HG03469 (cell line): ENCODE results near the gene MYO3B.

Experiments
- ATAC-seq: cut with Tn5 transposase; IDR thresholded peaks from one replicate; pipeline ENCODE4 v1.9.1; 2021; ENCODE audit warnings: mild to moderate bottlenecking, moderate library complexity, moderate number of reproducible peaks; ENCODE audit not compliant: unreplicated experiment

The MYO3B gene

DNA sequence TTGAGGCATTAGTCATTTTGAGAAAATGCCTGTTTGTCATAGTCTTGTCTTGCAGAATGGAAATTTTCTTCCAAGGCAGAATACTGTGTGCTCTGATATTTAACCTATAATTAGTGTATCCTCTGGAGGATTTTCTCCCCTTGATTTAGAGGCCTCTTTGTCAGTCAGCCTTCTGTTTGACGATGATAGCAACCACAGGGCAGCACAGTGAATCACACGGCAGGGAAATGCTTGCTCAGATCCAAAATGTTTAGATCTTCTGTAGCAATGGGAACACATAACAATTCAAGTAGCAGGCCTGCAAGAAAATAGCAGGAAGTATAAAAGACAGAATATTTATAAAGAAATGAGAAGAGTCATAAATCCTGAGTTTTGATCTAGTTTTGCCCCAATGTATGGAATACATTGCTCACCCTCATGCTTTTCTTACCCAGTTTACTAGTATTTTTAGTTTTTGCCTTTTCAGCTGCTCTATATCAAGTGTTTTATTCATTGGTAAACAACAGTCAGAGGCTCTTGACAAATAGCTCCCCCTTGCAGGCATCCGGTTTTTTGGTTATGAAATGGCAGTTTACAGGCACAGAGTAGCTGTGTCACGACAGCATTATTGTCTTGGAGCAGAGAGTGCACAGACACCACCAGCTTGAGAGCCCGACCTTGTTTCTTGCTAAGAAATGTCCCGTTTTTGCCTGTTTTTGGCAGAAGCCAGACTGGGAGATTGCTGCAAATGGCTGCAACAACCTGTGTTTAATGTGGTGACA, 185.1 kb downstream of the MYO3B start:
- ATAC-seq = no peak

DNA sequence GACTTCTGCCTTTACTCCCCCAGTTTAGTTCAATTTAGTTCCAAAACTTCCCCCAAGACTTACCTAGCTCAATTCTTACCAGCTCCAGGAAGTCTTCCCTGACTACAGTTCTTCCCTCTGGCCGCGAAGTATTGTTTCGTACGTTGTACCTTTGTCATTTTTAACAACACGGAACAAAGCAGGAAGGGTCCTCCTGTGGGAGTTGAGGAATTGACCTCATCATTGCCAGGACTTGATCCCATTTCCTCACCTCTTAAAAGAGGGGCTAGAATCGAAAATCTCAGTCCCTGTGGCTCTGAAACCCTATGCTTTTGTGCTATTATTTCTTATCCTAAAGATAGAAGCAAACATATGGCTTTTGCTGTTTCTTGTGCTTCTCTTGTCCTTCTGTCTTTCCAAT, 187.1 kb downstream of the MYO3B start:
- no peak for ATAC-seq

DNA sequence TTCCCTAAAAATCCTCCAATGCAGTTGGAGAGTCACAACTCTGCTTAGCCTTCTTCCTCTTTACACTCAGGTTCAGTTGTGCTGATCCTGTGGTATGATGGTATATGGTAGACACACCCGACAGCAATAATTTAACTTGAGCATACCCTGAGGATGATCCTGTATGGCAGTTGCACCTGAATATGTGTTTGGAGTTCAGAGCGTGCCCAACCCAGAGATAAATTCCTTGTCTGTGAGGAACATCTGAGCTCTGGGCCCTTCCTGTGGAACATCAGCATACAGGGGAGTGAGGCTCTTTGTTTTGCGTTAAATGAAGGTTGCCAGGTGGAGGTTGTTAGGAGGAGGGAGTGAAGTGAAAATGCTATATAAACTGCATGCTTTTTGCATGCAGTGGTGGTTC, 187.7 kb downstream of the MYO3B start:
- ATAC-seq = no peak

DNA sequence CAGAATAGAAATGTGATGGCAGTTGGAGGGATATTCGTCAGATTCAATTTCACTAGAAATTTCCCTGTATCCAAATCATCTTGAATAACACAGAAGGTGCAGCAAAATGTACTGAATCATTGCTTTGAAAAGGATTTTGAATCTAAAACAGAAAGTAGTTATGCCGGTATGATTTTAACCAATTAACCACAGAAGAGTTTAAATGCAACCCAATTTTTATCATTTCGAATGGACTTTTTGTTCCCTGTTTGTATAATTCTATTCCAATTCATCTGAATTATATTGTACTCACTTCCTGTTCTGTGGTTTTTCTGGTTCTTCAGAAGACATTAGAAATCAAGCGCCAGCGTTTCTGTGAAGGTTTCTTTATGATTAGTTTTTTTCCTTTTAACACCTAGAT, 190.4 kb downstream of the MYO3B start:
- no peak for ATAC-seq

DNA sequence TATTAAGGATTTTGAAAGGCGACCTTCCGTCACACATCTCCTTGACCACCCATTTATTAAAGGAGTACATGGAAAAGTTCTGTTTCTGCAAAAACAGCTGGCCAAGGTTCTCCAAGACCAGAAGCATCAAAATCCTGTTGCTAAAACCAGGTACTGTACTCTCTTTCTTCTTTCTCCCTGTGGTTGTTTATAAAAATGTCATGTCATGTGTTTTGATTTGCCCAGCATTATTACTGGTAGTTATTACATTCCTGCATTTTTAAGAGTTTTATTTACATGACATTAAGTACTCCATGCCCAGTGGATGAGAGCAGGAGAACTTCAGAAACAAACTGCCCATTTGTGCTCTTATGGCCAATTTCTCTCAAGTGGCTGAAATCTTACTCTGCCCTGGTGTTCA, 191.3 kb downstream of the MYO3B start:
- no peak for ATAC-seq

DNA sequence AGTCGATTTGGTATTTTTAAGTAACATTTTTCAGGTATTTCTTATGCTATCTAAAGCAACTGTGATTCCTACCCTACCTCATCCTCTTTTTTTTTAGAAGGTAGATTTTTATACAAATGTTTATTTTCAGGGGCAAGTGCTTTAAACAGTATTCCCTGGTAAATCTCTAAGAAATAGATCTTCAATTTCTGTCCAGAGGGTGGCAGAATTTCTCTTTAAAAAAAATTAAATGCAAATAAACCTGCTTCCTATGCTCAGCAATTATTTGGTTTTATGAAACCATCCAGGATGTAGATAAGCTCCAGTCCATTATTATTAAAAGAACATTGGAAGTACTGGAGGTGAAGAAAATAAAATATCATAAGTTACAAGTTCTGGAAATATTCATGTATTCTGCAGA, 191.9 kb downstream of the MYO3B start:
- no peak for ATAC-seq

DNA sequence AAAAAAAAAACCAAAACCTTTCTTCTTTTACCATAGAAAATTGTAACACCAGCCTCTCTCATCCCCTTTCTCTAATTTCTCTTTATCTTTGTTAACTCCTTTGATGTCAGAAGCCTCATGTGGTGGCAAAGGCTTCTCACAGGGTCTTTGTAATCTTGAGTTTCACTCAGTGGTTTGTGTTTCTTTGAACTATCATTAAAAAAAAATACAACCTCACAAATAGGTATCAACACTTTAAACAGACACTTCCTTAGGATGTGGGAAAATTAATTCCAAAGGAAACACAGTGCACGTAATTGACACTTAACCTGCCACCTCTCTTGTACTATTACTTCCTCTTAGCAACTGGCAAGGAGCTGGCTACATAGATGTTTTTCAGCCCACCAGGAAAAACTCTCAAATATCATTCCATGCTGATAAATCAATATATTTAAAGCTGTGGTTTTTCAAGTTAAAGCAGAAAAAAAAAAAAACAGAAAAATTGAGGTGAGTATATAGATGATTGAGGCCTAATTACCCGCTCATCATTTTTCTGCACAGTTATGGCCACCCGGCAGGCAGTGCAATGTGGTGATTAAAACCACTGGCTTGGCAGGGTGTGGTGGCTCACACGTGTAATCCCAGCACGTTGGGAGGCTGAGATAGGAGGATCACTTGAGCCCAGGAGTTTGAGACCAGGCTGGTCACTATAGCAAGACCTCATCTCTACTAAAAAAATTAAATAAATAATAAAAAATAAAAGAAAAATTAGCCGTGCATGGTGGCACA, 193.5 kb downstream of the MYO3B start:
- ATAC-seq = no peak

DNA sequence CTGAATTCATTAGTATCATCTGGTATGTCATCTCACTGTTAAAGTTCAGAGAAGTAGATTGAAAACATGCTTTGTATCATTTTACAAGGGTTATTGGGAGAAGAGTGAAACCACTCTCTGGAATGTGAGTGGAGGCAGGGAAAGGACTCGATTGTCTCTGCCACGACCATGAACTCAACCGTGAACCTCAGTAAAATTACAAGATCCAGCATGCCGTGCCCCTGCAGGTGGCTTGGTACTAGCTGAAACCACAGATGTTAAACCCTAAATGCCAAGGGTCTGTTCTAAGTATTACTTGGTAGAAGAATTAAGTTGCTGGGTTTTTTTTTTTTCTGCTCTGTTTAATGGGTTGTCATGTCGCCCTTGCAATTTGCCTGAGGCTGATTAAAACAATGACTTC, 197.2 kb downstream of the MYO3B start:
- ATAC-seq = no peak

DNA sequence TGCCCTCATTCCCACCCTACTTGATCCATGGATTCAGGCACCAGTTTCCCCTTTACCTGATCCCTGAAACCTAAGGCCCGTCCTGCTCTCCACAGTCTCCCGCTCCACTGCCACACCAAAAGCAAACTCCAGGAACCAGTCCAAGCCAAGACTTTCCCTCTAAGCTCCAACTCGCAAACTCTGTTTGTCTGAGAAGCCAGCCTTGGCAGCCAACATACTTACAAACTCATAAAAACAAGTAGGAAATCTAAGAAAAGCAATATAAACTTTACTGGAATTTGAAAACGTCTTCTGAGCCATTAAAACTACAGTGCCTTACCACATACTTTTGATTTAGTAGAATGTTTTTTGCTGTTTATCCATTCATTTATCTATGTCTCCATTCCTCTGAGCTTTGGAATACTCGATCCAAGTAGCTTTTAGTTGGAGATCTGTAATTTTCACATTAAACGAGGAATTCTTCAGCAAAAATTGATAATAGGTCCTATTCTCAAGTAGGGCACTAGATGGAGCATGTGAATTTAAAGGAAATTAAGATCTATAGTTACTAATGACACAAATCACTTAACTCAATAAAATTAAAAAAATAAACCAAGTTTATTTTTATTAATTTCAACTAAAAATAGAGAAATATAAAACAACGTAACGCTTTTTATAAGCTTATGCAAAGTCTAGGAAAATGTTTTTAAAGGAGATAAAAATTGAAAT, 199.7 kb downstream of the MYO3B start:
- ATAC-seq = no peak

DNA sequence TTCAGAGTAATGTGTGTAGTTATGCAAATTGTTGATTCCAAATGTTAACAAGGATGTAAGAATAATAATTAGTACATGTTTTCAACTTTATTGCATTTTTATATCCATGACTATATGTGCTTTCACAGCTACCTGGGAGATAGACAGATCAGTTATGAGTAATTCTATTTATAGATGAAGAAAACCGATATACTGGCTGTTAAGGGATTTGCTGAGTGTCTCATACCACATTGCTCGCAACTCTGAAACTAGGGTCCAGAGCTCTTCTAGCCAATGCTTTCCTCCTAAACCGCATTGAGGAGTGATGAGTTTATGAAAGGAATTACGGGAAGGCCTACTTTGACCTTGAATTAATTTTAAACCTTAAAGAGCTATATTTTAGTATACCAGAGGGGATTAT, 202.3 kb downstream of the MYO3B start:
- ATAC-seq = no peak

DNA sequence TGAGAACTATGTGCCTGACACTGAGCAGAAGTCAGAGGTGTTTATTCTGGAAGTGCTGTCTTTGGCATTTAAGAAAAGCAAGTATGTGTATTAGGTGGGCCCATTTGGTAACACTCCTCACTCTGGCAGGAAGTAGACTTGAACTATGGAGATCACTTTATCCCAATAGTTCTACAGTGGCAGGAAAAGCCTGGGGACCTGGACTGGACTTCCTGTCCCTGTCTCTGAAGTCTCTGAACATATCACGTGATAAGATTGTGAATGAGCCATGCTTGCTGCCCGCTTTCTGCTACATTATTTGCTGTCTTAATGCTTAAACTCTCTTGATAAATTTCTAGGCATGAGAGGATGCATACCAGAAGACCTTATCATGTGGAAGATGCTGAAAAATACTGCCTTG, 203.7 kb downstream of the MYO3B start:
- ATAC-seq = no peak

DNA sequence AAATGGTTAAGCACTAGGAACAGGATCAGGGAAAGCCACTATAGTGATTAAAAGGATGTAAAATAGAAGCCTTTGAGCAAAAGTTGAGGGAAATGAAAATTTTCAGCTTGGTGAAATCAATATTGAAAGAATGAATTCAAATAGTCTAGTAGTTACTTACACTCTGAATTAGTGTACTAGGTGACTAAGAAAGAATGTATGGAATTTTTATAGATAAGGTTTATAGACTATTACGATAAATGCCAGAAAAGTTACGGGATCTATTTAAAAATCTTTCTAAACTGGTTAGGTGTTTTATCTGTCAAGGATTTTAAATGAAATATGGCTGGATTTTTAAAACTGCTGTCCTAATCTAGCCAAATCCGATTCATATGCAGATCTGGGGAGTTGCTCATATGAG, 208.6 kb downstream of the MYO3B start:
- no peak for ATAC-seq

DNA sequence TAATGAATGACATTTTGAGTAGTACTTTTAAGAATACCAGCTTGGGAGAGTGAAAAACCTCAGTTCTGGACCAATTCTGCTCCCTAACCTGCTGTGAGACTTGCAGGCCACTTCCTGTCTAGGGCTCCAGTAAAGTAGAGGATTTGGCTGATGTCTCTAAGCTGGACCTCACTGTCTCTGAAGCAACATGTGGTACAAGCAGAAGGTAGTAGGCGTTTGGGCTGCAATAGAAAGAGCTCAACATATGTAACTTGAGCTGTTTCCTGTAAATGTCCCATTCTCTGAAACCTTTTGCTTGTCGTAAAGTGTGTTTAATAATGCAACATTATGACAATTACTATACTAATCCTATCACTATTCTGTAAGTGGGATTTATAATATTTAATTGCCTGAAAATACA, 213.1 kb downstream of the MYO3B start:
- ATAC-seq = no peak

DNA sequence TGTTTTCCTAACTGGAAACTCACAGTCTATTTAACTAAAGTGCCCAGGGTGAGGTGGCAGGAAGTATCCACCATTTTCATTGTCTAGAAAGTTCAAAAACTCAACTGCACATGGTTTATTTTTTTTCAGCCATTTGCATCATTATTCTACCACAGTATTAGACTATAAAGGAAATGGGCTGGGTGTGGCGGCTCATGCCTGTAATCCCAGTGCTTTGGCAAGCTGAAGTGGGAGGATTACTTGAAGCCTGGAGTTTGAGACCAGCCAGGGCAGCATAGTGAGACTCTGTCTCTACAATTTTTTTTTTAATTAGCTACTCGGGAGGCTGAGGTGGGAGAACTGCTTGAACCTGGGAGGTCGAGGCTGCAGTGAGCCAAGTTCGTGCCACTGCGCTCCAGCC, 213.8 kb downstream of the MYO3B start:
- ATAC-seq = no peak

DNA sequence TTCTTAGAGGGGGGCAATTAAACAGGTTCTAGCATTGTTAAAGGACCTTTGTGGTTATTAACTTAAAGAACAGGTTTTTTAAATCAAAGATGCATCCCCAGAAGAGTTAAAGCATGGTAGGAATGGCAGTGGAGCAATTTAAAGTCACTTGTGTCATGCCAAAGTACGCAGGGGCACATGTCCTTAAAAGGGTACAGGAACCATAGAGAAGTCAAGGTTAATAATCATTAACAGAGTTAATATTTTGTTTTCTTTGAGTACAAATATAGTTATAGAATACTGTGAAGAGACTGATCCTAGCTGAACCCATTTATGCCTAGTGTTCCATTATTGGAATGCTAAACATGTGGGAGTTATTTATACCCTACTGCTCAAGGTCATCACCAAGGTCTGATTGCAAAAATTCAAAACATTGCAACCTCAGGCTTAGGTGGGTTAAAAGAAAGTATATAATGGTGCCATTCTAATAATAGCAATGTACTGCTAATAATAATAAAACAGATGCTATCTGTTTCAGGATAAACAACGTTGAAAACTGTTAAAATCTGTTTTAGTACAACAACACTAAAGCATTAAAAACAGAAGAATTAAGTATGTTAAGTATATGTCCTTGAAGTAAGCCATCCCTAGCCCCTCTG, 216.0 kb downstream of the MYO3B start:
- no peak for ATAC-seq

DNA sequence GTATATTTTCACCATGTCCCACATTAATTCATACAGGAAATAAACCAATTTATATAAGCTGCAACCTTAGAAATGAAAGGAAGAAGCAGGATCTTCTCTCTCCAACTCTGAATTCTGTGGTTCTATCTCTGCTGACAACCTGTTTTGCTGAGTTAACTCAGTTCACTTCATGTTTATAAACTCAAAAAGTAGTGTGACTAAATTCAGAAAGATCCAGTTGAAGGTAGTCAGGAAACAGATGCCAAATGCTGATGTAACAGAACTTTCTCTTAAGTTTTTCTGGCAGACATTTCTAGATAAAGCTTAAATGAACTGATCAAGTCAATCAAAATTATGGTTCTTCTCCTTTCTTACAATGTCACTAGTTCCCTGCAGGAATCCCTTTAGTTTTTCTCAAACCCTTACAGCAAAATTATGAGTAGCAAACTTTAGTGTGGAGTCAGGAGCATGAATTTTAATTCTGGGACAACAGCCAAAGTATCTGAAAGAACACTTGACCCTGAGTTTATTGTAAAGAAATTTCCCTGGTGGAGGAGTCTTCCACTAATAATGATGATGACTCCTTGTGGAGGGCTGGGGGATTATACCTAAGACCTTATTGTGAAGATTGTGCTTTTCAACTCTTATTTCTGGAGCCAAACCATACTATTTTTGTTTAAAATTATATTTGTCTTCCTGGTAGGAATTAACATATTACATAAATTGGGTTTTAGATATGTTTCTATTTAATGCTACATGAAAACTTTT, 216.9 kb downstream of the MYO3B start:
- no peak for ATAC-seq

DNA sequence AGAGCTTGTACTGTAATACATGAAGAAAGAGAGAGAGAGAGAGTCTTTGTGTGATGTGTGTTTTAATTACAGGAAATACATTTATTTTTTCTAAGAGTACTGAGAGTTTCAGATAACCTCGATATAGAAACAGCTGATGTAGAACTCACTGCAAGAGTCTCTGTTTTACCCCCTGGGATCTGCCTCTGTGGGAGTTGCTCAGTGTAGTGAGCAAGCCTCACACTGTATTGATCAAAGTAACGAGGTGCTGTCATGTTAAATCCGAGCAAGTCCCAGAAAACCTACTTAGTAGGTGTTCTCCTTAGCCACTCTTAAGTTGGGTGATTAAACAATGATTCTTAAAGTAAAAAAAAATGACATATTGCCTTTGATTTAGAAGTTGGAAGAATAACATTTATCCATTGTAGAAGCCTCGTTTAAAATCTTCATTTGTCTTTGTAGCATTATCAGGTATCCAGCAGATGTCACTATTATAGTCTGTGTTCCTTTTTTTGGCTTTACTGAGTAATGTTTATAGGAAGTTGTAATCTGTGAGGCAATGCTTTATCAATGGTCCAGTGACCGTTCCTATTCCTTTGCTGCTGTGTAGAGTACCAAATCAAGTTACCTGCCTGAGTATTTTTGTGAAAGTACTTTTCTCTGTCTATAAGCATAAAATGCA, 219.0 kb downstream of the MYO3B start:
- no peak for ATAC-seq

DNA sequence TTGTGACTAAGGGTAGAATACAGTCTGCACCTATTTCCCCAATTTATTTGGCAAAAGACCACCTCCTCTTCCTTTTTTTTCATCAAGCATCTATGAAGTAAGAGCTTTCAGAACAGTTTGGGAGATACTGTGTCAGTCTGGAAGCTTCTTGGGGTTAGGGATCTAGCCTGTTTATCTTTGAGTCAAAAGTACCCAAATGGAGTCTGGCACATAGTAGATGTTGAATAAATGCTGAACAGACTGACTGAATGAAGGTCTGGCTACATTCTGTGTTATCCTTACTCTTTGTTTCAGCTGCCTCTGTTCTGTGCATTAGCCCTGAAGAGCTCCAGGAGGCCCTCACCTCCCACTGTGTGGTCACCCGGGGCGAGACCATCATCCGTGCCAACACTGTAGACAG, 223.2 kb downstream of the MYO3B start:
- no peak for ATAC-seq

DNA sequence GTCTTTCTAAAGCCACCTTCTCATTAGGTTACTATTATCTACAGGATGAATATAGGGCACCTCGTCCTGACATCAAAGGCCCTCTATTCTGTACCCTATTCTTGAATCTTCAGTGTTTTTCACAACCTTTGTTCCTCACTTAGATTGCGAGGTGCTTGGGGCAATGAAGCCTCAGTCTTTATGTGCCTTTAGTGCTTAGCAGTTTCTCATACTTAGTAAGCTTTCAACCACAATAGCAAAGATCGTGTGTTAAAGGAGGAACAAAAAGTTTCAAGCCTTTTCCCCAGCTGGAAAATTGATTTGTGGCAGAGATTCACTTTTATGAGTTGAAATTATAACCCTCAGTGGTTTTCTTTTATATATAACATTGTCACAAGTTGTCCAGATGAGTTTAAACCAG, 226.9 kb downstream of the MYO3B start:
- no peak for ATAC-seq

DNA sequence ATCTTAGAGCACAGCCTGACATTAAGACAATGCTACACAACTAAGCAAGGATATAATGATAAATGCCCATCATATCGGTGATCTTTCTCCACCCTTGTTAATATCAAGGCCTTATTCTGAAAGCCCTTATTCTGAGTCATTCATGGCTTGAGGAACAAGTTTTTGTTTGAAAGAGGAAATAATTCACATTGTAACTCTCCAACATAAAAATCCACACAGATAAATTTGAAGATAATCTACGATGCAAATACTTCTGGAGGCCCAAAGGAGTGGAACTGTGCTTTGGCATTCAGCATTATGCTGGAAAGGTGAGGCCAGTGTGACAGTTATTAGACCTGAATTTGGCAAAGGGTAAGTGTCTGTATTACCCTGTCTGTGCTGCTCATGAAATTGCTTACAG, 227.4 kb downstream of the MYO3B start:
- ATAC-seq = no peak
